NT2/D1 (cell line): ENCODE data around the gene ELL2.
"Not testable (repeated sequence)": the region's sequence is repeated elsewhere in the genome, so short reads cannot be mapped to it uniquely, and the experiment has no call there.

Experiments
- DNase-seq: peaks from one replicate; pipeline ENCODE4 v3.0.0-alpha.2; 2011; ENCODE audit warnings: low read depth, low spot score
- H3K27me3 ChIP-seq: 2 replicates; pipeline ENCODE4 v1.6.0; 2011; ENCODE audit warnings: mild to moderate bottlenecking; ENCODE audit not compliant: insufficient read length, insufficient read depth
- H3K36me3 ChIP-seq: 2 replicates; pipeline ENCODE4 v1.6.1; 2011; ENCODE audit warnings: mild to moderate bottlenecking, low read length, mixed read lengths; ENCODE audit not compliant: insufficient read depth, insufficient read length
- H3K4me1 ChIP-seq: 2 replicates; pipeline ENCODE4 v1.5.1; 2011; ENCODE audit not compliant: insufficient read depth, insufficient read length
- H3K4me3 ChIP-seq: 2 replicates; pipeline ENCODE4 v1.5.1; 2011; ENCODE audit warnings: low read depth; ENCODE audit not compliant: insufficient read length
- H3K9ac ChIP-seq: 2 replicates; pipeline ENCODE4 v1.6.0; 2011; ENCODE audit warnings: low read depth; ENCODE audit not compliant: insufficient read length
- H3K9me3 ChIP-seq: 2 replicates; pipeline ENCODE4 v1.5.1; 2011; ENCODE audit warnings: mild to moderate bottlenecking, low read length; ENCODE audit not compliant: insufficient read depth
- SUZ12 ChIP-seq: IDR thresholded peaks from 2 replicates; pipeline ENCODE4 v1.6.1; 2011; ENCODE audit not compliant: insufficient read length, insufficient read depth; ENCODE audit errors: extremely low read depth
- YY1 ChIP-seq: IDR thresholded peaks from 2 replicates; pipeline ENCODE4 v1.6.1; 2011; ENCODE audit not compliant: insufficient read length, insufficient read depth
- ZNF274 ChIP-seq: IDR thresholded peaks from 2 replicates; pipeline ENCODE4 v1.6.1; 2011; ENCODE audit warnings: mild to moderate bottlenecking, low read depth, low read length

Gene ELL2

DNA sequence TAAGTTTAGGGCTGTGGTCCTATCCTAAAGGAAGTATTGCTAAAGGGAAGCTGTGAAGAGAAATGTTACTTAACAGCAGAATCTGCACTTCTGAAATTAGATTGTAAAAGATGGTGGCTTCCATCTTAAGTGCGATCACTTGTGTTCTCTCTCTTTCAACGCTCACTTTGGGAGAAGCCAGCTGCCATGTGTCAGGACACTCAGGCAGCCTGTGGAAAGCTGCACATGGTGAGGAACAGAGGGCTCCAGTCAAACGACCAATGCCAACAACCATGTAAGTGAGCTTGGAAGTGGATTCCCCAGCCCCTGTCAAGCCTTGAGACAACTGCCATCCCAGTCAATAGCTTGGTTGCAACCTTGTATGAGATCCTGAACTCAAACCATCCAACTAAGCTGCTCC lies 87.4 kb downstream of the ELL2 start:
- no peak for DNase-seq
- no peaks in the 10 kb centered on the region for H3K27me3 ChIP-seq
- H3K36me3 ChIP-seq, result no peaks in the 10 kb centered on the region
- H3K9me3 ChIP-seq, result no peaks in the 10 kb centered on the region
- H3K4me1 ChIP-seq, result no peaks in the 10 kb centered on the region
- no peak overlapping the region for H3K9ac ChIP-seq
- no peak for TF ChIP-seq YY1
- TF ChIP-seq SUZ12, result no peak
- no peak for TF ChIP-seq ZNF274
- H3K4me3 ChIP-seq, result no peak overlapping the region

DNA sequence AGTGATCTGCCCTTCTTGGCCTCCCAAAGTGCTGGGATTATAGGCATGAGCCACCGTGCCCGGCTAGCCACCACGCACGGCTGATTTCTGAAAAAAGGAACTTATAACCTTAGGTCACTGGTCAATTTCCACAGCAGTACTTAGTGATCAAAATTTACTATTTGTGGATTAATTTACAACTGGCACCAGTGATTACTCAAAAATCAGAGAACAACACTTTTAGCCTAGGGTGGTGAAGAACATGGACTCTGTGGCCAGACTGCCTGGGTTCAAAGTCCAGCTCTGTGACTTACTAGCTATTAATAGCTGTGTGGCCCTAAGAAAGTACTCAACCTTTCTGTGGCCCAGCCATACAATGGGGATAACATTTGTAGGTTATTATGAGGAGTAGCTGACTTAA lies 88.3 kb downstream of the ELL2 start:
- no peak for DNase-seq
- H3K27me3 ChIP-seq, result no peaks in the 10 kb centered on the region
- TF ChIP-seq SUZ12 (no peak), YY1 (no peak), ZNF274 (no peak)
- no peak overlapping the region for H3K4me3 ChIP-seq
- H3K4me1 ChIP-seq, result no peaks in the 10 kb centered on the region
- H3K9ac ChIP-seq, result no peak overlapping the region
- no peaks in the 10 kb centered on the region for H3K9me3 ChIP-seq
- H3K36me3 ChIP-seq, result no peaks in the 10 kb centered on the region

GRCh38 chr5:95872346-95873268 lies 89.0 kb downstream of the ELL2 start:
- DNase-seq, result no peak
- Histone ChIP-seq H3K4me1 (no peaks in the 10 kb centered on the region), H3K36me3 (no peaks in the 10 kb centered on the region), H3K27me3 (no peaks in the 10 kb centered on the region), H3K9ac (no peak overlapping the region), H3K4me3 (no peak overlapping the region), H3K9me3 (no peaks in the 10 kb centered on the region)
- TF ChIP-seq SUZ12, result no peak
- TF ChIP-seq YY1, result no peak
- TF ChIP-seq ZNF274, result no peak

- Histone ChIP-seq H3K4me1 (no peaks in the 10 kb centered on the region), H3K4me3 (no peak overlapping the region), H3K9ac (no peak overlapping the region), H3K9me3 (no peaks in the 10 kb centered on the region), H3K36me3 (no peaks in the 10 kb centered on the region), H3K27me3 (no peaks in the 10 kb centered on the region)
- TF ChIP-seq SUZ12 (no peak), ZNF274 (no peak)
- DNase-seq, result no peak
Observed at GRCh38 chr5:95871146-95871806, 90.4 kb downstream of the ELL2 start.

- H3K9me3 ChIP-seq, result no peaks in the 10 kb centered on the region
- DNase-seq, result no peak
- no peak overlapping the region for H3K4me3 ChIP-seq
- no peaks in the 10 kb centered on the region for H3K36me3 ChIP-seq
- no peak for TF ChIP-seq ZNF274
- no peak overlapping the region for H3K9ac ChIP-seq
- H3K4me1 ChIP-seq, result no peaks in the 10 kb centered on the region
- no peaks in the 10 kb centered on the region for H3K27me3 ChIP-seq
Observed at GRCh38 chr5:95870105-95870672, 91.5 kb downstream of the ELL2 start.

DNA sequence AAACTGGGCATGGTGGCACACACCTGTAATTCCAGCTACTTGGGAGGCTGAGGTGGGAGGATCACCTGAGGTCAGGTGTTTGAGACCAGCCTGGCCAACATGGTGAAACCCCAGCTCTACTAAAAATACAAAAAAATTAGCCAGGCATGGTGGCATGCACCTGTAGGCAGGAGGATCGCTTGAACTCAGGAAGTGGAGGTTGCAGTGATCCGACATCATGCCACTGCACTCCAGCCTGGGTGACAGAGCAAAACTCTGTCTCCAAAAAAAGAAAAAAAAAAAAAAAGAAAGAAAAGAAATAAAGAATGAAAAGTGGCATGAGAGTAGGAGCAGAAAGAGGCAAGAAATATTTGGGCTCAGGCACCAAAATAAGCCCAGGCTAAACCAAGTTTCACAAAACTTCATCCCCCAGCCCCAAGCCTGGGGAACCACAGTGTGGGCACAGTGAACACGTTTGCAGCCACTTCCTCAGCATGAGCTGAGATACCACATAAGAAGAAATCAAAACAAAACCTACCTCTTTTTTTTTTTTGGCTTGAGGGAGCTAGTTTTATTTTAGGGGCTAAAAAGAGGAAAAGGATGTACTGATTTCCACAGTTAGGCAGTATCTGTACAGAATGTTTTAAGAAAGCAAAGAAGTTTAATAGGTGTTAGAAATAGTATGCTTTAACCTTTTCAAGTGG lies 92.3 kb downstream of the ELL2 start:
- H3K9ac ChIP-seq, DNase-seq, H3K27me3 ChIP-seq, H3K4me1 ChIP-seq, H3K9me3 ChIP-seq, H3K36me3 ChIP-seq, H3K4me3 ChIP-seq: not testable (repeated sequence)

- H3K36me3 ChIP-seq, result no peaks in the 10 kb centered on the region
- no peaks in the 10 kb centered on the region for H3K9me3 ChIP-seq
- no peaks in the 10 kb centered on the region for H3K27me3 ChIP-seq
- no peak overlapping the region for H3K9ac ChIP-seq
- DNase-seq, result no peak
- TF ChIP-seq YY1 (no peak), SUZ12 (no peak), ZNF274 (no peak)
- H3K4me3 ChIP-seq, result no peak overlapping the region
- no peaks in the 10 kb centered on the region for H3K4me1 ChIP-seq
Observed at GRCh38 chr5:95868136-95868535, 93.5 kb downstream of the ELL2 start.
